Endothelial cell of umbilical vein (primary cell): Measurements from ENCODE around the gene GLRX. TPM values are rescaled to one million over a fixed set of nuclear protein-coding genes. Genes with fewer than 3 reads are reported as not detected.

Experiments used
- BruUV-seq: library from RNA; stranded (reverse); fragments of 400-500 nt; replicated peaks from 2 replicates; lab custom pipeline; 2021; lab: Mats Ljungman, UMichigan
- CTCF ChIA-PET: fragments of 300-600, 350-600 bp; sonication (Branson Sonifier 250); formaldehyde crosslinking; loops from one replicate; lab custom pipeline; 2021; ENCODE audit warnings: antibody characterized with exemption, inconsistent platforms; lab: Charles Lee
- POLR2A ChIA-PET: fragments of 300-600, 350-600 bp; sonication (Branson Sonifier 250); formaldehyde crosslinking; loops from one replicate; lab custom pipeline; 2021; ENCODE audit warnings: antibody characterized with exemption, inconsistent platforms; lab: Charles Lee
- DNase-seq: peaks from one replicate; pipeline ENCODE4 v3.0.0-alpha.2; 2011; ENCODE audit warnings: low read depth, low spot score
- FAIRE-seq: peaks from 2 replicates; lab custom pipeline; 2011; peaks lifted over from hg19 to GRCh38; lab: Jason Lieb, UNC
- H2AFZ ChIP-seq: 2 replicates; pipeline ENCODE4 v1.6.0; 2012; ENCODE audit warnings: low read depth, low read length, control low read depth, inconsistent platforms
- H3K27ac ChIP-seq: 2 replicates; pipeline ENCODE4 v1.5.1; 2011; ENCODE audit warnings: low read depth, mild to moderate bottlenecking, control low read depth, low read length, moderate library complexity; ENCODE audit not compliant: insufficient read depth
- H3K27me3 ChIP-seq, 2 experiments: 2 replicates each; pipeline versions ENCODE4 v1.6.0 to v1.6.1; 2011; ENCODE audit warnings: low read length in 2 of 2, mixed read lengths in 1 of 2; ENCODE audit not compliant: control insufficient read depth in 2 of 2, insufficient read depth in 2 of 2
- H3K36me3 ChIP-seq, 2 experiments: 2 replicates in 1 of 2; 3 replicates in 1 of 2; pipeline ENCODE4 v1.5.1; 2011; ENCODE audit warnings: low read length in 2 of 2, mild to moderate bottlenecking in 1 of 2, moderate library complexity in 1 of 2; ENCODE audit not compliant: control insufficient read depth in 2 of 2, insufficient read depth in 2 of 2; ENCODE audit errors: extremely low read depth in 1 of 2
- H3K4me1 ChIP-seq: 3 replicates; pipeline ENCODE4 v1.5.1; 2011; ENCODE audit warnings: mild to moderate bottlenecking, low read length; ENCODE audit not compliant: control insufficient read depth, insufficient read depth; ENCODE audit errors: extremely low read depth
- H3K4me2 ChIP-seq: 2 replicates; pipeline ENCODE4 v1.6.1; 2011; ENCODE audit warnings: low read length, control low read depth, mixed read lengths; ENCODE audit not compliant: insufficient read depth
- H3K4me3 ChIP-seq, 3 experiments: fragments of 200-600 bp in 1 of 3; sonication (generic), shearing (Covaris generic) in 1 of 3; replicated peaks in 1 of 3; 2 replicates each; pipeline ENCODE4 v1.5.1; 2011 to 2016; ENCODE audit warnings: control low read depth in 3 of 3, low read length in 3 of 3, mild to moderate bottlenecking in 2 of 3, inconsistent platforms in 1 of 3, low read depth in 1 of 3, moderate library complexity in 1 of 3; ENCODE audit not compliant: insufficient read depth in 1 of 3
- H3K79me2 ChIP-seq: 2 replicates; pipeline ENCODE4 v1.6.0; 2012; ENCODE audit warnings: low read length, inconsistent platforms; ENCODE audit not compliant: control insufficient read depth, insufficient read depth
- H3K9ac ChIP-seq: replicated peaks from 2 replicates; pipeline ENCODE3; 2011; ENCODE audit warnings: low read length, control low read depth; ENCODE audit not compliant: insufficient read depth; ENCODE audit errors: extremely low read depth
- H3K9me1 ChIP-seq: replicated peaks from 3 replicates; pipeline ENCODE4 v1.6.0; 2011; ENCODE audit warnings: mild to moderate bottlenecking, low read length; ENCODE audit not compliant: control insufficient read depth, insufficient read depth; ENCODE audit errors: extremely low read depth
- H3K9me3 ChIP-seq: replicated peaks from 2 replicates; pipeline ENCODE4 v1.5.1; 2012; ENCODE audit warnings: low read length, inconsistent platforms; ENCODE audit not compliant: control insufficient read depth, insufficient read depth
- H4K20me1 ChIP-seq: replicated peaks from 2 replicates; pipeline ENCODE3; 2011; ENCODE audit warnings: mild to moderate bottlenecking, low read length; ENCODE audit not compliant: control insufficient read depth, insufficient read depth; ENCODE audit errors: extremely low read depth
- CTCF ChIP-seq, 2 donors: IDR thresholded peaks; 1 replicate in 1 of 2; 2 replicates in 1 of 2; pipeline ENCODE4 v1.5.1; 2011; ENCODE audit warnings: low read length in 2 of 2, mild to moderate bottlenecking in 2 of 2, moderate library complexity in 2 of 2, control low read depth in 1 of 2, inconsistent platforms in 1 of 2, low read depth in 1 of 2; ENCODE audit not compliant: insufficient read depth in 1 of 2; ENCODE audit errors: extremely low read depth in 1 of 2
- EZH2 ChIP-seq: IDR thresholded peaks from 2 replicates; pipeline ENCODE4 v1.6.1; 2012; ENCODE audit warnings: borderline replicate concordance, low read depth, mild to moderate bottlenecking, moderate library complexity, low read length, inconsistent platforms; ENCODE audit not compliant: severe bottlenecking
- FOS ChIP-seq: IDR thresholded peaks from 2 replicates; pipeline ENCODE4 v1.6.1; 2011; ENCODE audit warnings: mild to moderate bottlenecking, low read length, moderate library complexity, borderline replicate concordance; ENCODE audit not compliant: insufficient read depth
- GATA2 ChIP-seq: IDR thresholded peaks from 2 replicates; pipeline ENCODE4 v1.7.0; 2011; ENCODE audit warnings: low read depth, mild to moderate bottlenecking, moderate library complexity, mixed read lengths, low read length; ENCODE audit not compliant: insufficient read length, insufficient read depth
- JUN ChIP-seq: IDR thresholded peaks from 2 replicates; pipeline ENCODE4 v1.6.1; 2011; ENCODE audit warnings: borderline replicate concordance, low read depth; ENCODE audit not compliant: insufficient read length, insufficient read depth
- MAX ChIP-seq: IDR thresholded peaks from 2 replicates; pipeline ENCODE4 v1.6.1; 2011; ENCODE audit not compliant: insufficient read depth, insufficient read length
- MYC ChIP-seq: IDR thresholded peaks from one replicate; pipeline ENCODE4 v1.6.1; 2011; ENCODE audit warnings: mild to moderate bottlenecking, low read depth, low read length
- POLR2A ChIP-seq: IDR thresholded peaks from 2 replicates; pipeline ENCODE4 v1.6.1; 2012; ENCODE audit warnings: low read depth, mild to moderate bottlenecking, control low read depth, low read length
- POLR2AphosphoS5 ChIP-seq: IDR thresholded peaks from 2 replicates; pipeline ENCODE4 v1.6.1; 2012; ENCODE audit warnings: low read depth, mild to moderate bottlenecking, control low read depth, low read length, moderate library complexity; ENCODE audit not compliant: insufficient read depth
- dilution Hi-C: fragments of 300-500 bp; cut with MboI; formaldehyde crosslinking; loops from one replicate; pipeline ENCODE4 v1.15.0; 2019; ENCODE audit warnings: low sequenced_read_pairs; ENCODE audit not compliant: extremely low pct_ligation_motif_present
- intact Hi-C: fragments of 100-400 bp; cut with micrococcal nuclease; formaldehyde crosslinking; loops from one replicate; pipeline ENCODE4 v1.10.0; 2022
- polyA plus RNA-seq, 4 experiments: library from polyadenylated mRNA; depleted of rRNA in 3 of 4; stranded (reverse) in 3 of 4; unstranded in 1 of 4; fragments of >200 nt; gene quantifications; 2 replicates each; pipeline versions ENCODE4 v1.2.1 to v1.2.3, GENCODE V29; 2011 to 2012; ENCODE audit warnings: missing spikeins in 1 of 4
- total RNA-seq: library from RNA; stranded (reverse); gene quantifications from 2 replicates; pipeline ENCODE4 v1.2.3, GENCODE V29; 2021

GLRX gene
- total and polyA plus RNA-seq, 2 donors (not counting 3 experiments of a cell fraction or from before 2014, with no cell fraction given), result 14.2 to 40.3 TPM

- intact Hi-C loops, result no loop called here
- BruUV-seq, result no TSS peak
Observed at GRCh38 chr5:95784514-95785302, 37.8 kb downstream of the GLRX start.

More at GRCh38 chr5:95784514-95785302, 37.8 kb downstream of the GLRX start:
- FAIRE-seq, result no peak
- Histone ChIP-seq H3K36me3 (peaks cover 0 to 3% of the 10 kb centered on the region in 2 experiments), H3K27me3 (no peaks in the 10 kb centered on the region), H3K4me2 (no peak overlapping the region), H3K9ac (no peak overlapping the region), H3K9me1 (no peaks in the 10 kb centered on the region), H4K20me1 (no peaks in the 10 kb centered on the region), H2AFZ (no peak overlapping the region), H3K4me1 (peaks cover 2% of the 10 kb centered on the region), H3K9me3 (no peaks in the 10 kb centered on the region), H3K79me2 (no peaks in the 10 kb centered on the region), H3K27ac (no peak overlapping the region), H3K4me3 (no peak overlapping the region)
- TF ChIP-seq JUN (no peak), EZH2 (no peak), MYC (no peak), POLR2A (no peak), FOS (no peak), POLR2AphosphoS5 (no peak), MAX (no peak), GATA2 (no peak), CTCF (IDR thresholded peaks at IDR 0.05; ENCODE audit: extremely low read depth in 1 of 2, insufficient read depth in 1 of 2, low read depth in 1 of 2, low read length in 2 of 2) (no peak)
- CTCF ChIA-PET, result interaction anchor here (6.5 kb wide), 1 partner anchor 63 kb away, joined by 201 read pairs; no protein-coding TSS in a partner anchor
- DNase-seq, result no peak
- dilution Hi-C loops, result no loop called here
- POLR2A ChIA-PET, result no interaction called here
